K562 (cell line): ENCODE measurements around the gene FAM184B. TPM values are rescaled to one million over a fixed set of nuclear protein-coding genes. Genes with fewer than 3 reads are reported as not detected.
A peak's percentile ranks its signal among the peaks of the same experiment; 100 is the strongest.

Experiments
- ATAC-seq: fragments of 200-7000 bp; cut with Tn5 transposase; 3 replicates; pipeline ENCODE4 v1.9.1; 2020; ENCODE audit warnings: moderate library complexity
- BruUV-seq: library from RNA; stranded (reverse); fragments of 400-500 nt; replicated peaks from 2 replicates; lab custom pipeline; 2021; lab: Mats Ljungman, UMichigan
- CTCF ChIA-PET: fragments of 300-600 bp; formaldehyde crosslinking; extraction: SDS; loops from one replicate; lab custom pipeline; 2021; ENCODE audit warnings: low intra/inter-chr PET ratio; lab: Yijun Ruan, JAX
- POLR2A ChIA-PET: fragments of 300-600, 350-650 bp; sonication (Branson Sonifier 250); formaldehyde crosslinking; extraction: SDS; loops from one replicate; lab custom pipeline; 2021; ENCODE audit warnings: antibody characterized with exemption, inconsistent platforms; lab: Yijun Ruan, JAX
- DNase-seq, 4 experiments: peaks; one replicate each; pipeline versions ENCODE4 v3.0.0 to v3.0.0-alpha.2; 2011 to 2018; ENCODE audit warnings: low spot score in 3 of 4, mixed read lengths in 3 of 4; ENCODE audit errors: extremely low read depth in 1 of 4
- FAIRE-seq: peaks from 2 replicates; lab custom pipeline; 2011; peaks lifted over from hg19 to GRCh38; lab: Jason Lieb, UNC
- H2AFZ ChIP-seq: 2 replicates; pipeline ENCODE4 v1.6.0; 2011; ENCODE audit warnings: low read depth, low read length, control low read depth, inconsistent platforms
- H3K27ac ChIP-seq: fragments of 200-600 bp; 3 replicates; pipeline ENCODE4 v1.8.0; 2011; ENCODE audit warnings: low read depth, mild to moderate bottlenecking, control low read depth, inconsistent platforms, low read length, moderate library complexity, mixed read lengths; ENCODE audit errors: extremely low read depth
- H3K27me3 ChIP-seq, 2 experiments: fragments of 300-600 bp in 1 of 2; 2 replicates in 1 of 2; 3 replicates in 1 of 2; pipeline versions ENCODE4 v1.6.0 to v1.8.0; 2011; ENCODE audit warnings: inconsistent platforms in 2 of 2, low read length in 2 of 2, mild to moderate bottlenecking in 1 of 2, mixed read lengths in 1 of 2, moderate library complexity in 1 of 2; ENCODE audit not compliant: control insufficient read depth in 2 of 2, insufficient read depth in 2 of 2
- H3K36me3 ChIP-seq: fragments of 300-600 bp; 3 replicates; pipeline ENCODE4 v1.8.0; 2011; ENCODE audit warnings: mild to moderate bottlenecking, low read length, inconsistent platforms; ENCODE audit not compliant: control insufficient read depth, insufficient read depth
- H3K4me1 ChIP-seq, 2 experiments: fragments of 200-600 bp in 1 of 2; replicated peaks in 1 of 2; 2 replicates in 1 of 2; 3 replicates in 1 of 2; pipeline versions ENCODE4 v1.5.1 to v1.8.0; 2011; ENCODE audit warnings: inconsistent platforms in 2 of 2, low read length in 2 of 2, mild to moderate bottlenecking in 1 of 2, mixed read lengths in 1 of 2, moderate library complexity in 1 of 2; ENCODE audit not compliant: control insufficient read depth in 2 of 2, insufficient read depth in 2 of 2
- H3K4me2 ChIP-seq: 2 replicates; pipeline ENCODE4 v1.6.1; 2011; ENCODE audit warnings: low read length, control low read depth, inconsistent platforms, mixed read lengths; ENCODE audit not compliant: insufficient read depth
- H3K4me3 ChIP-seq: fragments of 200-600 bp; sonication (generic), shearing (Covaris generic); 2 replicates; pipeline ENCODE4 v1.5.1; 2016; ENCODE audit warnings: control low read depth, inconsistent platforms
- H3K79me2 ChIP-seq: fragments of 200-600 bp; 3 replicates; pipeline ENCODE4 v1.8.0; 2011; ENCODE audit warnings: low read length, inconsistent platforms; ENCODE audit not compliant: control insufficient read depth, insufficient read depth
- H3K9ac ChIP-seq, 2 experiments: 2 replicates each; pipeline versions ENCODE4 v1.6.0 to v1.6.1; 2011; ENCODE audit warnings: low read depth in 2 of 2, low read length in 2 of 2, control low read depth in 1 of 2, inconsistent platforms in 1 of 2, mild to moderate bottlenecking in 1 of 2, mixed read lengths in 1 of 2; ENCODE audit not compliant: insufficient read depth in 1 of 2
- H3K9me1 ChIP-seq: one replicate; pipeline ENCODE4 v1.6.0; 2011; ENCODE audit warnings: inconsistent platforms, mild to moderate bottlenecking, low read length, moderate library complexity; ENCODE audit not compliant: control insufficient read depth, insufficient read depth
- H3K9me3 ChIP-seq: replicated peaks from 2 replicates; pipeline ENCODE4 v1.5.1; 2011; ENCODE audit warnings: low read depth, low read length, inconsistent platforms; ENCODE audit not compliant: control insufficient read depth, insufficient read depth
- H4K20me1 ChIP-seq: replicated peaks from 2 replicates; pipeline ENCODE4 v1.6.1; 2011; ENCODE audit warnings: low read length, inconsistent platforms, mixed read lengths; ENCODE audit not compliant: control insufficient read depth, insufficient read depth
- ARID2 ChIP-seq: fragments of 450-650 bp; IDR thresholded peaks from 2 replicates; pipeline ENCODE4 v1.6.1; 2017; ENCODE audit warnings: antibody characterized with exemption, mild to moderate bottlenecking
- CEBPG ChIP-seq, 3 experiments: fragments of 200-800 bp in 1 of 3; sonication (Bioruptor generic) in 1 of 3; sonication (generic) in 1 of 3; formaldehyde crosslinking in 1 of 3; IDR thresholded peaks in 2 of 3; conservative IDR thresholded peaks in 1 of 3; 2 replicates each; pipeline versions ENCODE4 v1.6.1 to v1.8.0; 2016 to 2022; ENCODE audit warnings: missing compliant biosample characterization in 2 of 3, missing genetic modification characterization in 2 of 3, mild to moderate bottlenecking in 1 of 3, missing genetic modification reagents in 1 of 3
- ELK1 ChIP-seq: sonication (generic); formaldehyde crosslinking; IDR thresholded peaks from 2 replicates; pipeline ENCODE4 v1.8.1; 2022; ENCODE audit warnings: missing genetic modification reagents
- HNRNPH1 ChIP-seq: fragments of 200-400 bp; formaldehyde crosslinking; optimal IDR thresholded peaks from 2 replicates; pipeline ENCODE3; 2017; ENCODE audit warnings: low read depth, mild to moderate bottlenecking, low read length, moderate library complexity
- PTRF ChIP-seq: fragments of 450-650 bp; IDR thresholded peaks from 2 replicates; pipeline ENCODE4 v1.6.1; 2016; ENCODE audit warnings: mild to moderate bottlenecking, missing genetic modification characterization, missing compliant biosample characterization
- PTTG1 ChIP-seq: fragments of 450-650 bp; IDR thresholded peaks from 2 replicates; pipeline ENCODE4 v1.6.1; 2016; ENCODE audit warnings: low read depth, mild to moderate bottlenecking, missing genetic modification characterization, missing compliant biosample characterization
- RFX5 ChIP-seq: IDR thresholded peaks from 2 replicates; pipeline ENCODE4 v1.6.1; 2011; ENCODE audit warnings: low read depth, mild to moderate bottlenecking, improper control_type of control experiment, low read length
- ZNF77 ChIP-seq: fragments of 250-450 bp; sonication (Bioruptor Pico); IDR thresholded peaks from 2 replicates; pipeline ENCODE4 v1.5.0; 2020
- WGBS: fragments of 100-300 bp; shearing (Covaris generic); methylation state at CpG from one replicate; pipeline ENCODE4 v1.1.6; 2016; ENCODE audit warnings: low coverage, mixed read lengths; ENCODE audit not compliant: insufficient coverage; ENCODE audit errors: missing lambda C conversion rate; 5-methylcytosine and 5-hydroxymethylcytosine counted together
- in situ Hi-C: fragments of 300-500 bp; cut with MboI; formaldehyde crosslinking; loops from 4 replicates; pipeline ENCODE4 v1.15.0; 2018; ENCODE audit warnings: inconsistent platforms, mixed read lengths
- intact Hi-C: fragments of 100-400 bp; cut with micrococcal nuclease; formaldehyde crosslinking; loops from 2 replicates; pipeline ENCODE4 v1.14.2; 2022
- polyA plus RNA-seq, 8 experiments: library from polyadenylated mRNA; depleted of rRNA in 4 of 8; stranded (reverse) in 5 of 8; unstranded in 3 of 8; fragments of >200 nt; fragmentation: Nextera tagmentation in 2 of 8; fragmentation: Illumina TruSeq in 1 of 8; extraction: Ambion mirVana in 2 of 8; extraction: Trizol in 1 of 8; gene quantifications; 2 replicates each; pipeline versions ENCODE4 v1.2.1 to v1.2.3, GENCODE V29; 2011 to 2014; ENCODE audit warnings: inconsistent platforms in 1 of 8, missing spikeins in 1 of 8
- total RNA-seq, 7 experiments: library from RNA; depleted of rRNA in 6 of 7; stranded (reverse); fragments of >200 nt in 6 of 7; fragmentation: Illumina TruSeq in 2 of 7; extraction: Trizol in 2 of 7; gene quantifications; 2 replicates each; pipeline versions ENCODE4 v1.2.1 to v1.2.3, GENCODE V29; 2011 to 2021; ENCODE audit warnings: low replicate concordance in 1 of 7

The FAM184B gene
- total and polyA plus RNA-seq, 9 of the 15 experiments (the other 6 are each of a cell fraction or from before 2014, with no cell fraction given), result not detected

GRCh38 chr4:17639136-17639535 is 142.3 kb downstream of the FAM184B start:
- 69% methylated on average over 7 of the region's 7 CpGs for WGBS
- BruUV-seq, result no TSS peak
- ATAC-seq (no peak), DNase-seq (no peak), FAIRE-seq (no peak)
- no peaks in the 10 kb centered on the region for H3K9me1 ChIP-seq
- H3K9me3 ChIP-seq, result no peaks in the 10 kb centered on the region
- peaks cover 3 to 13% of the 10 kb centered on the region in 2 experiments; a peak in 2 of 5 replicates for H3K4me1 ChIP-seq
- H2AFZ ChIP-seq, result no peak overlapping the region
- H3K4me2 ChIP-seq, result no peak overlapping the region
- no peaks in the 10 kb centered on the region for H3K27me3 ChIP-seq
- intact Hi-C loops (loop anchor here (10.0 kb wide), 1 partner anchor 166 kb away; no protein-coding TSS in a partner anchor), in situ Hi-C loops (no loop called here)
- peaks cover 17% of the 10 kb centered on the region; the same call in 2 of the 3 replicates for H3K36me3 ChIP-seq
- H3K27ac ChIP-seq, result no peak overlapping the region
- H4K20me1 ChIP-seq, result peaks cover 6% of the 10 kb centered on the region
- ChIA-PET POLR2A (interaction anchor here (0.6 to 0.8 kb wide), 3 partner anchors 37 to 126 kb away, joined by 3 read pairs; no protein-coding TSS in a partner anchor), CTCF (no interaction called here)
- peak overlapping the region in 1 of 2 experiments; percentile 35; a peak in 1 of 4 replicates for H3K9ac ChIP-seq
- no peaks in the 10 kb centered on the region for H3K79me2 ChIP-seq
- no peak for TF ChIP-seq CEBPG (CRISPR knock-in tag; IDR thresholded peaks at IDR 0.05)
- no peak for TF ChIP-seq CEBPG (tag; conservative IDR thresholded peaks at IDR 0.05 in 1 of 2, IDR thresholded peaks at IDR 0.05 in 1 of 2)
- TF ChIP-seq ELK1, result no peak
- TF ChIP-seq PTRF (tag), result no peak
- no peak for TF ChIP-seq ARID2
- TF ChIP-seq ZNF77 (CRISPR knock-in tag), result no peak
- no peak for TF ChIP-seq HNRNPH1
- no peak for TF ChIP-seq RFX5
- no peak for TF ChIP-seq PTTG1 (tag)
- H3K4me3 ChIP-seq, result no peak overlapping the region
